Colon (tissue), 2 donors: ENCODE results near the gene EPM2A.

Experiments used
- FAIRE-seq: peaks from 2 replicates; lab custom pipeline; 2012; peaks lifted over from hg19 to GRCh38; lab: Jason Lieb, UNC
- donor health status: control.
- donor health status: control.

EPM2A gene

DNA sequence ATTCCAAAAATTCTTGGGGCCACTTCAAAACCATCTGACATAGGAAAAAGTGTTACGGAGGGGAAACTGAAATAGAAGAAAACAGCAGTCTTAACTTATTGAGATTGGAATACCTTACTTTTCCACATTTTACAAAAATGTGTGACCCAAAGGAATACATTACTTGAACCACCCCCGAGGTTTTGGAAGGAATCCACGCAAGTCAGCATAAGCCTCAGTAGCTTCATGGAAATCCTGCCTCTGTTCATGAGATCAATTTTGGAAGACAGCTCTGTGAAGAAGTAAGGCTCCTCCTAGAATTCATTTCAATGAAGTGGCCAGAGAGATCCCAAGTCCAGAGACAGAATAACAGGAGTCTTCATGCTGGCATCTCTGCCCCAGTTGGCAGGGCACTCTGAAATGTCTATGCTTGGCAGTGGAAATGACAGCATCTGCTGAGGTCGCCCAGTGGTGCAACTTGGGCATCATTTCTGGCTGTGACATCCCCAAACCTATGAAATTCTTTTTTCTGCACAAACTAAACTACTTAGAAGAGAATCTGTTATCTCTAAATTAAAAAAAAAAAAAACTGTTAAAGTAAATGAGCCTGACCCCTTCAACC, 132.5 kb downstream of the EPM2A start:
- no peak for FAIRE-seq

DNA sequence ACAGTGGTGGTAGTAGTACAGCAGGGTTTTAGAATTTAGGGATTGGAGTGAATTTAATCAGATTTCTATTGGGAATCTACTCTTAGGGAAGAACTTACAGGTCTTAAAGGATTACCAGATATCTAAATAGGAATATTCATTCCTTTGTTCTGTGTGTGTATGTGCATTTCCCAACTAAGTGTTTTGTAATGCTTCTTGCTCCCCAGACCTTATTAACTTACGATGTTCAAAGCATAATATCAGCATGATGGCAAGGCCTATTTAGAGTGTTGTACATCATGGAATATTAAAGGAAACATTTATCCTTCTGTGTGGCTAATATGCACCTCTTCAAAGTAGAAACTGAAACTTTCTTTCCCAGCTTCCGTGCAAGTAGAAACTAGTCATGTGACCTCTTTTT, 133.9 kb downstream of the EPM2A start:
- no peak for FAIRE-seq

- FAIRE-seq: no peak
Observed at GRCh38 chr6:145600299-145600698, 135.0 kb downstream of the EPM2A start.

GRCh38 chr6:145588981-145589380, 146.3 kb downstream of the EPM2A start:
- FAIRE-seq: no peak

GRCh38 chr6:145587334-145587733, 148.0 kb downstream of the EPM2A start:
- no peak for FAIRE-seq

DNA sequence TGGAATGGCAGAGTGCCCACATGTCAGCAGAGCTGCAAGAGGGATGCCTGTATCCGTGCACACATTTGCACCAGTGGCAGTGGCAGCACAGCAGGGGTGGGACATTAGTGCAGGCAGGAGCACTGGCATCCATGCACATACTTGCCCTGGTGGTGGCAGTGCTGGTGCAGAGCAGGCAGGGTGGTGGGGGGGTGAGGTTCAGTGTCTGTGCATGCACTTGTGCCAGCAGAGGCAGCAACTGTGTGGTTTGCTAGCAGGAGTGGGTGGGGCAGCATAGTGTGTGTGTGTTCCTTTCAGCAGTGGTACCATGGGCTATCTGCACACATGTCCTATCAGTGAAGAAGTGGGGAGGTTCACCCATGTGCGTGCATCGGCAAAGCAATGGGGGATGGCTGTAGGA, 151.6 kb downstream of the EPM2A start:
- FAIRE-seq: no peak
